ENCODE measurements around the gene PPM1B. TPM values are rescaled to one million over a fixed set of nuclear protein-coding genes. Genes with fewer than 3 reads are reported as not detected.
"Not testable (repeated sequence)": the region's sequence is repeated elsewhere in the genome, so short reads cannot be mapped to it uniquely, and the experiment has no call there.

The PPM1B gene
- total and polyA plus RNA-seq, 2 donors (not counting 1 experiment from before 2014, with no cell fraction given): 15.3 to 81.4 TPM

GRCh38 chr2:44246840-44247369, 78.2 kb downstream of the PPM1B start:
- peaks cover 0 to under 1% (median 0%) of the 10 kb centered on the region in 3 donors for H3K9me3 ChIP-seq (ENCODE audit: control extremely low read depth in 1 of 3, control insufficient read depth in 2 of 3, insufficient read depth in 1 of 3, low read length in 2 of 3)
- H3K9ac ChIP-seq (ENCODE audit: low read length): no peak overlapping the region
- H3K4me1 Mint-ChIP-seq: peaks cover 15% of the 10 kb centered on the region
- H3K4me3 Mint-ChIP-seq: no peak overlapping the region
- peaks cover 7 to 9% of the 10 kb centered on the region in 2 donors for H3K4me1 ChIP-seq (ENCODE audit: control insufficient read depth in 2 of 2, insufficient read depth in 2 of 2, low read length in 2 of 2)
- H3K27me3 Mint-ChIP-seq: peaks cover 3% of the 10 kb centered on the region
- no peak overlapping the region for H2AFZ ChIP-seq (ENCODE audit: insufficient read depth, low read depth, low read length, poor library complexity, severe bottlenecking)
- no peaks in the 10 kb centered on the region for H3K9me3 Mint-ChIP-seq (ENCODE audit: insufficient read depth)
- TF ChIP-seq EZH2 (IDR thresholded peaks at IDR 0.05; ENCODE audit: borderline replicate concordance, insufficient read depth, low read depth, low read length, poor library complexity, severe bottlenecking) (no peak), CTCF (IDR thresholded peaks at IDR 0.05) (no peak)
- no peak overlapping the region for H3K4me3 ChIP-seq (ENCODE audit: control extremely low read depth in 1 of 5, extremely low read depth in 1 of 5, insufficient read depth in 1 of 5, low read depth in 2 of 5, low read length in 4 of 5)
- intact Hi-C loops (cut with micrococcal nuclease): loop anchor here (10.0 kb wide), 1 partner anchor 98 kb away; no protein-coding TSS in a partner anchor
- H3K4me2 ChIP-seq (replicated peaks; ENCODE audit: low read depth, low read length, poor library complexity, severe bottlenecking): no peak overlapping the region
- no peak for DNase-seq
- no peak overlapping the region for H3K27ac Mint-ChIP-seq
- H3K79me2 ChIP-seq (ENCODE audit: control insufficient read depth, insufficient read depth, low read length): no peaks in the 10 kb centered on the region
- ChIA-PET CTCF (interaction anchor here (1.1 kb wide), 1 partner anchor 81 kb away, joined by 3 read pairs; no protein-coding TSS in a partner anchor), POLR2A (no interaction called here)
- H3K27me3 ChIP-seq (replicated peaks in 1 of 4; ENCODE audit: control extremely low read depth in 1 of 4, control insufficient read depth in 3 of 4, insufficient read depth in 4 of 4, low read length in 3 of 4): no peaks in the 10 kb centered on the region
- no peaks in the 10 kb centered on the region for H4K20me1 ChIP-seq (ENCODE audit: control insufficient read depth, insufficient read depth, low read length, poor library complexity, severe bottlenecking)
- H3K36me3 ChIP-seq (replicated peaks in 1 of 2; ENCODE audit: control extremely low read depth in 1 of 2, control insufficient read depth in 1 of 2, extremely low read depth in 1 of 2, insufficient read depth in 2 of 2, low read length in 1 of 2): no peaks in the 10 kb centered on the region
- H3K27ac ChIP-seq (ENCODE audit: low read length in 2 of 2): no peak overlapping the region
- no peak for ATAC-seq (ENCODE audit: low read depth)
- WGBS (ENCODE audit: insufficient coverage): no CpG with 5 or more reads among the region's 3 CpGs

GRCh38 chr2:44247924-44248323, 79.2 kb downstream of the PPM1B start:
- DNase-seq (no peak), ATAC-seq (ENCODE audit: low read depth) (no peak)
- Histone ChIP-seq H3K9me3 (ENCODE audit: control extremely low read depth in 1 of 3, control insufficient read depth in 2 of 3, insufficient read depth in 1 of 3, low read length in 2 of 3) (peaks cover 0 to 6% (median 4%) of the 10 kb centered on the region in 3 donors), H3K9ac (ENCODE audit: low read length) (no peak overlapping the region), H3K27me3 (replicated peaks in 1 of 4; ENCODE audit: control extremely low read depth in 1 of 4, control insufficient read depth in 3 of 4, insufficient read depth in 4 of 4, low read length in 3 of 4) (no peaks in the 10 kb centered on the region), H3K36me3 (replicated peaks in 1 of 2; ENCODE audit: control extremely low read depth in 1 of 2, control insufficient read depth in 1 of 2, extremely low read depth in 1 of 2, insufficient read depth in 2 of 2, low read length in 1 of 2) (no peaks in the 10 kb centered on the region), H3K27ac (ENCODE audit: low read length in 2 of 2) (no peak overlapping the region), H4K20me1 (ENCODE audit: control insufficient read depth, insufficient read depth, low read length, poor library complexity, severe bottlenecking) (no peaks in the 10 kb centered on the region), H3K4me1 (ENCODE audit: control insufficient read depth in 2 of 2, insufficient read depth in 2 of 2, low read length in 2 of 2) (peaks cover 7 to 9% of the 10 kb centered on the region in 2 donors), H3K4me3 (ENCODE audit: control extremely low read depth in 1 of 5, extremely low read depth in 1 of 5, insufficient read depth in 1 of 5, low read depth in 2 of 5, low read length in 4 of 5) (no peak overlapping the region), H3K79me2 (ENCODE audit: control insufficient read depth, insufficient read depth, low read length) (no peaks in the 10 kb centered on the region), H2AFZ (ENCODE audit: insufficient read depth, low read depth, low read length, poor library complexity, severe bottlenecking) (no peak overlapping the region), H3K4me2 (replicated peaks; ENCODE audit: low read depth, low read length, poor library complexity, severe bottlenecking) (no peak overlapping the region)
- intact Hi-C loops (cut with micrococcal nuclease): loop anchor here (10.0 kb wide), 1 partner anchor 97 kb away; no protein-coding TSS in a partner anchor
- H3K9me3 Mint-ChIP-seq (ENCODE audit: insufficient read depth): peaks cover 7% of the 10 kb centered on the region
- WGBS (ENCODE audit: insufficient coverage): 97% methylated on average over 3 of the region's 3 CpGs
- H3K4me3 Mint-ChIP-seq: no peak overlapping the region
- TF ChIP-seq EZH2 (IDR thresholded peaks at IDR 0.05; ENCODE audit: borderline replicate concordance, insufficient read depth, low read depth, low read length, poor library complexity, severe bottlenecking) (no peak), CTCF (IDR thresholded peaks at IDR 0.05) (no peak)
- H3K27me3 Mint-ChIP-seq: peaks cover 9% of the 10 kb centered on the region
- POLR2A ChIA-PET: no interaction called here
- H3K27ac Mint-ChIP-seq: no peak overlapping the region
- peaks cover 15% of the 10 kb centered on the region for H3K4me1 Mint-ChIP-seq
- CTCF ChIA-PET: no interaction called here

GRCh38 chr2:44249269-44249668, 80.6 kb downstream of the PPM1B start:
- H3K4me3 ChIP-seq (ENCODE audit: control extremely low read depth in 1 of 5, extremely low read depth in 1 of 5, insufficient read depth in 1 of 5, low read depth in 2 of 5, low read length in 4 of 5); POLR2A ChIA-PET; H3K9ac ChIP-seq (ENCODE audit: low read length); H3K79me2 ChIP-seq (ENCODE audit: control insufficient read depth, insufficient read depth, low read length); H2AFZ ChIP-seq (ENCODE audit: insufficient read depth, low read depth, low read length, poor library complexity, severe bottlenecking); H3K9me3 Mint-ChIP-seq (ENCODE audit: insufficient read depth); H3K36me3 ChIP-seq (replicated peaks in 1 of 2; ENCODE audit: control extremely low read depth in 1 of 2, control insufficient read depth in 1 of 2, extremely low read depth in 1 of 2, insufficient read depth in 2 of 2, low read length in 1 of 2); H3K4me1 ChIP-seq (ENCODE audit: control insufficient read depth in 2 of 2, insufficient read depth in 2 of 2, low read length in 2 of 2); CTCF ChIA-PET; H3K27me3 ChIP-seq (replicated peaks in 1 of 4; ENCODE audit: control extremely low read depth in 1 of 4, control insufficient read depth in 3 of 4, insufficient read depth in 4 of 4, low read length in 3 of 4); H3K9me3 ChIP-seq (ENCODE audit: control extremely low read depth in 1 of 3, control insufficient read depth in 2 of 3, insufficient read depth in 1 of 3, low read length in 2 of 3); H3K4me2 ChIP-seq (replicated peaks; ENCODE audit: low read depth, low read length, poor library complexity, severe bottlenecking); H3K27ac Mint-ChIP-seq; DNase-seq; H3K4me3 Mint-ChIP-seq; H3K27ac ChIP-seq (ENCODE audit: low read length in 2 of 2); H4K20me1 ChIP-seq (ENCODE audit: control insufficient read depth, insufficient read depth, low read length, poor library complexity, severe bottlenecking); ATAC-seq (ENCODE audit: low read depth): not testable (repeated sequence)
- intact Hi-C loops (cut with micrococcal nuclease): loop anchor here (10.0 kb wide), 1 partner anchor 96 kb away; no protein-coding TSS in a partner anchor
- Mint-ChIP-seq H3K4me1 (peaks cover 12% of the 10 kb centered on the region), H3K27me3 (peaks cover 15% of the 10 kb centered on the region)
- 100% methylated on average over 3 of the region's 6 CpGs for whole genome bisulfite sequencing (ENCODE audit: insufficient coverage)
